IPS DF 6.9 (cell line): Measurements from ENCODE around the gene LSM3.
A peak's percentile ranks its signal among the peaks of the same experiment; 100 is the strongest.

ENCODE experiments used
- DNase-seq: peaks from one replicate; pipeline ENCODE4 v3.0.0-alpha.2; 2013; ENCODE audit warnings: low read depth, low spot score
- H3K27ac ChIP-seq: one replicate; pipeline ENCODE4 v1.5.1; 2013; ENCODE audit warnings: low read length, control low read depth
- H3K27me3 ChIP-seq: 2 replicates; pipeline ENCODE4 v1.6.1; 2013; ENCODE audit warnings: mild to moderate bottlenecking, low read length; ENCODE audit not compliant: control insufficient read depth, insufficient read depth
- H3K36me3 ChIP-seq: 2 replicates; pipeline ENCODE4 v1.6.1; 2013; ENCODE audit warnings: low read length; ENCODE audit not compliant: control insufficient read depth, insufficient read depth
- H3K4me1 ChIP-seq: 2 replicates; pipeline ENCODE4 v1.6.1; 2013; ENCODE audit warnings: low read length; ENCODE audit not compliant: control insufficient read depth, insufficient read depth
- H3K4me3 ChIP-seq: 2 replicates; pipeline ENCODE4 v1.5.1; 2013; ENCODE audit warnings: mild to moderate bottlenecking, low read length
- H3K9me3 ChIP-seq: 2 replicates; pipeline ENCODE4 v1.6.1; 2013; ENCODE audit warnings: low read length, inconsistent platforms; ENCODE audit not compliant: control insufficient read depth, insufficient read depth
- WGBS: extraction: QIAGEN DNeasy Blood & Tissue Kit; methylation state at CpG from one replicate; pipeline ENCODE4 v1.1.7; 2013; ENCODE audit warnings: mixed read lengths, missing lambda C conversion rate; ENCODE audit not compliant: insufficient read length, insufficient coverage; 5-methylcytosine and 5-hydroxymethylcytosine counted together

Gene LSM3

GRCh38 chr3:14209581-14210289 lies 31.1 kb downstream of the LSM3 start:
- WGBS = no CpG with 5 or more reads among the region's 14 CpGs
- peaks cover 2% of the 10 kb centered on the region for H3K4me1 ChIP-seq

GRCh38 chr3:14210290-14210688 lies 31.7 kb downstream of the LSM3 start:
- no peak for DNase-seq
- H3K9me3 ChIP-seq = no peaks in the 10 kb centered on the region
- peaks cover 2% of the 10 kb centered on the region for H3K4me1 ChIP-seq
- no peaks in the 10 kb centered on the region for H3K36me3 ChIP-seq
- no CpG with 5 or more reads among the region's 3 CpGs for WGBS
- no peak overlapping the region for H3K4me3 ChIP-seq
- no peaks in the 10 kb centered on the region for H3K27me3 ChIP-seq
- H3K27ac ChIP-seq = no peak overlapping the region

More at GRCh38 chr3:14209581-14210289, 31.1 kb downstream of the LSM3 start:
- Histone ChIP-seq H3K27ac (no peak overlapping the region), H3K9me3 (no peaks in the 10 kb centered on the region), H3K4me3 (no peak overlapping the region), H3K36me3 (no peaks in the 10 kb centered on the region), H3K27me3 (no peaks in the 10 kb centered on the region)
- DNase-seq = no peak

GRCh38 chr3:14210843-14211594 lies 32.4 kb downstream of the LSM3 start:
- Histone ChIP-seq H3K27me3 (no peaks in the 10 kb centered on the region), H3K4me3 (no peak overlapping the region), H3K36me3 (no peaks in the 10 kb centered on the region), H3K27ac (no peak overlapping the region), H3K4me1 (peaks cover 2% of the 10 kb centered on the region), H3K9me3 (no peaks in the 10 kb centered on the region)
- no CpG with 5 or more reads among the region's 4 CpGs for WGBS
- no peak for DNase-seq

GRCh38 chr3:14211621-14212020 lies 33.0 kb downstream of the LSM3 start:
- H3K36me3 ChIP-seq = no peaks in the 10 kb centered on the region
- no peak overlapping the region for H3K4me3 ChIP-seq
- peaks cover 2% of the 10 kb centered on the region for H3K4me1 ChIP-seq
- no peaks in the 10 kb centered on the region for H3K9me3 ChIP-seq
- no peak for DNase-seq
- no CpG with 5 or more reads among the region's 4 CpGs for WGBS
- H3K27ac ChIP-seq = no peak overlapping the region
- no peaks in the 10 kb centered on the region for H3K27me3 ChIP-seq

- no peak overlapping the region for H3K27ac ChIP-seq
- WGBS = no CpG with 5 or more reads among the region's 3 CpGs
Measured at GRCh38 chr3:14212032-14212431, 33.4 kb downstream of the LSM3 start.

GRCh38 chr3:14213066-14213774 lies 34.6 kb downstream of the LSM3 start:
- no peak for DNase-seq
- H3K4me3 ChIP-seq = no peak overlapping the region
- H3K27me3 ChIP-seq = no peaks in the 10 kb centered on the region
- no peaks in the 10 kb centered on the region for H3K36me3 ChIP-seq
- WGBS = no CpG with 5 or more reads among the region's 7 CpGs
- H3K4me1 ChIP-seq = peaks cover 2% of the 10 kb centered on the region
- H3K9me3 ChIP-seq = no peaks in the 10 kb centered on the region
- H3K27ac ChIP-seq = no peak overlapping the region

More at GRCh38 chr3:14212032-14212431, 33.4 kb downstream of the LSM3 start:
- no peak overlapping the region for H3K4me3 ChIP-seq
- no peaks in the 10 kb centered on the region for H3K9me3 ChIP-seq
- H3K36me3 ChIP-seq = no peaks in the 10 kb centered on the region
- H3K4me1 ChIP-seq = peaks cover 2% of the 10 kb centered on the region
- no peaks in the 10 kb centered on the region for H3K27me3 ChIP-seq
- DNase-seq = no peak

- Histone ChIP-seq H3K4me1 (peaks cover 2% of the 10 kb centered on the region), H3K4me3 (no peak overlapping the region), H3K27me3 (no peaks in the 10 kb centered on the region), H3K36me3 (no peaks in the 10 kb centered on the region), H3K9me3 (no peaks in the 10 kb centered on the region), H3K27ac (no peak overlapping the region)
- WGBS = no CpG with 5 or more reads among the region's 4 CpGs
- no peak for DNase-seq
Measured at GRCh38 chr3:14214764-14215163, 36.1 kb downstream of the LSM3 start.

GRCh38 chr3:14216257-14217048 lies 37.8 kb downstream of the LSM3 start:
- WGBS = no CpG with 5 or more reads among the region's 22 CpGs
- H3K9me3 ChIP-seq = no peaks in the 10 kb centered on the region
- peak overlapping the region; percentile 53; the same call in 1 of the 2 replicates for H3K4me3 ChIP-seq
- H3K4me1 ChIP-seq = no peaks in the 10 kb centered on the region
- H3K27ac ChIP-seq = no peak overlapping the region
- peak; percentile 89 for DNase-seq
- no peaks in the 10 kb centered on the region for H3K36me3 ChIP-seq
- H3K27me3 ChIP-seq = no peaks in the 10 kb centered on the region

- Histone ChIP-seq H3K27me3 (no peaks in the 10 kb centered on the region), H3K27ac (no peak overlapping the region), H3K4me1 (no peaks in the 10 kb centered on the region), H3K36me3 (no peaks in the 10 kb centered on the region), H3K9me3 (no peaks in the 10 kb centered on the region), H3K4me3 (no peak overlapping the region)
- DNase-seq = no peak
Measured at GRCh38 chr3:14218355-14218754, 39.7 kb downstream of the LSM3 start.

- Histone ChIP-seq H3K36me3 (no peaks in the 10 kb centered on the region), H3K4me1 (no peaks in the 10 kb centered on the region), H3K27ac (no peak overlapping the region), H3K9me3 (no peaks in the 10 kb centered on the region), H3K27me3 (no peaks in the 10 kb centered on the region), H3K4me3 (no peak overlapping the region)
- WGBS = no CpG with 5 or more reads among the region's 1 CpG
- no peak for DNase-seq
Measured at GRCh38 chr3:14220933-14221332, 42.3 kb downstream of the LSM3 start.
